OCI-LY1 (cell line): ENCODE measurements around the gene DCAF5.

Source experiments
- H2AFZ ChIP-seq: fragments of 200-600 bp; sonication (generic), shearing (Covaris generic); 2 replicates; pipeline ENCODE4 v1.6.0; 2014; ENCODE audit warnings: antibody characterized with exemption, mild to moderate bottlenecking, low read length
- H3F3A ChIP-seq: fragments of 200-600 bp; sonication (generic), shearing (Covaris generic); 2 replicates; pipeline ENCODE4 v1.6.0; 2014; ENCODE audit warnings: mild to moderate bottlenecking, antibody characterized with exemption, low read length, moderate library complexity; ENCODE audit not compliant: insufficient read depth
- H3K27ac ChIP-seq: fragments of 200-600 bp; sonication (generic); 2 replicates; pipeline ENCODE4 v1.5.1; 2014; ENCODE audit warnings: low read length, mixed run types, mild to moderate bottlenecking, low read depth; ENCODE audit not compliant: poor library complexity, severe bottlenecking
- H3K27me3 ChIP-seq: fragments of 200-600 bp; sonication (generic); 2 replicates; pipeline ENCODE4 v1.6.0; 2014; ENCODE audit warnings: antibody characterized with exemption, mild to moderate bottlenecking, low read length, moderate library complexity; ENCODE audit not compliant: insufficient read depth
- H3K36me3 ChIP-seq: fragments of 200-600 bp; sonication (generic); 2 replicates; pipeline ENCODE4 v1.6.1; 2014; ENCODE audit warnings: mild to moderate bottlenecking, antibody characterized with exemption, low read length, moderate library complexity, mixed read lengths; ENCODE audit not compliant: insufficient read depth
- H3K4me1 ChIP-seq: fragments of 200-600 bp; sonication (generic); 2 replicates; pipeline ENCODE4 v1.5.1; 2014; ENCODE audit warnings: mild to moderate bottlenecking, low read length, moderate library complexity; ENCODE audit not compliant: insufficient read depth, severe bottlenecking
- H3K4me2 ChIP-seq: fragments of 200-600 bp; sonication (generic), shearing (Covaris generic); 2 replicates; pipeline ENCODE4 v1.6.1; 2014; ENCODE audit warnings: low read length
- H3K4me3 ChIP-seq: fragments of 200-600 bp; sonication (generic); 2 replicates; pipeline ENCODE4 v1.5.1; 2014; ENCODE audit warnings: low read length, low read depth, mild to moderate bottlenecking, mixed read lengths; ENCODE audit not compliant: poor library complexity, severe bottlenecking
- H3K79me2 ChIP-seq: fragments of 200-600 bp; shearing (Covaris generic); 2 replicates; pipeline ENCODE4 v1.6.1; 2016; ENCODE audit warnings: mixed run types, low read length, mixed read lengths; ENCODE audit not compliant: insufficient read depth
- H3K9ac ChIP-seq: fragments of 200-600 bp; sonication (generic), shearing (Covaris generic); 2 replicates; pipeline ENCODE4 v1.6.1; 2014; ENCODE audit warnings: mild to moderate bottlenecking, low read length, mixed read lengths
- H3K9me2 ChIP-seq: fragments of 200-600 bp; sonication (generic), shearing (Covaris generic); 2 replicates; pipeline ENCODE4 v1.6.1; 2014; ENCODE audit warnings: low read depth, mild to moderate bottlenecking, low read length, mixed read lengths
- H3K9me3 ChIP-seq: fragments of 200-600 bp; shearing (Covaris generic); 2 replicates; pipeline ENCODE4 v1.6.1; 2014; ENCODE audit warnings: low read length, mixed read lengths
- H4K20me1 ChIP-seq: fragments of 200-600 bp; sonication (generic), shearing (Covaris generic); 2 replicates; pipeline ENCODE4 v1.6.0; 2016; ENCODE audit warnings: mild to moderate bottlenecking, low read length; ENCODE audit not compliant: insufficient read depth
- CTCF ChIP-seq: fragments of 200-600 bp; sonication (generic), shearing (Covaris generic); IDR thresholded peaks from 2 replicates; pipeline ENCODE4 v1.5.1; 2017; ENCODE audit warnings: mild to moderate bottlenecking, antibody characterized with exemption, low read length, moderate library complexity, mixed read lengths
- EZH2 ChIP-seq: fragments of 200-600 bp; sonication (generic), shearing (Covaris generic); IDR thresholded peaks from 2 replicates; pipeline ENCODE4 v1.8.0; 2017; ENCODE audit warnings: borderline replicate concordance, mixed run types, mild to moderate bottlenecking, antibody characterized with exemption, low read length, moderate library complexity, mixed read lengths

DCAF5 gene

GRCh38 chr14:69152902-69153151 lies at the start of gene DCAF5:
Gene DCAF5, minus strand, starts transcription at chr14:69153119. Its CDS starts 141 bp downstream, at chr14:69152978.
- H3K4me3 ChIP-seq: peak within 1 kb of the TSS; percentile 98
- peaks cover 15% of the 10 kb centered on the region; the same call in 1 of the 2 replicates for H3K36me3 ChIP-seq
- H3K4me2 ChIP-seq: peak within 1 kb of the TSS; percentile 97
- peak within 1 kb of the TSS; percentile 96 for H3K9ac ChIP-seq
- H3K9me3 ChIP-seq: no peaks in the 10 kb centered on the region
- H3K9me2 ChIP-seq: no peaks in the 10 kb centered on the region
- TF ChIP-seq EZH2 (no peak), CTCF (no peak)
- H2AFZ ChIP-seq: no peak within 1 kb of the TSS
- H3K27me3 ChIP-seq: no peaks in the 10 kb centered on the region; the same call in none of the 2 replicates
- H3K27ac ChIP-seq: peak within 1 kb of the TSS; percentile 81
- H3F3A ChIP-seq: no peaks in the 10 kb centered on the region
- peaks cover 25% of the 10 kb centered on the region for H3K79me2 ChIP-seq
- peaks cover 26% of the 10 kb centered on the region for H3K4me1 ChIP-seq
- H4K20me1 ChIP-seq: no peaks in the 10 kb centered on the region

- Histone ChIP-seq H3K79me2 (no peaks in the 10 kb centered on the region), H3K4me1 (no peaks in the 10 kb centered on the region), H3K27me3 (no peaks in the 10 kb centered on the region), H3F3A (no peaks in the 10 kb centered on the region), H3K9me3 (no peaks in the 10 kb centered on the region), H3K36me3 (no peaks in the 10 kb centered on the region), H3K4me3 (no peak overlapping the region), H3K27ac (no peak overlapping the region), H3K4me2 (no peak overlapping the region), H4K20me1 (no peaks in the 10 kb centered on the region), H3K9me2 (no peaks in the 10 kb centered on the region), H2AFZ (no peak overlapping the region), H3K9ac (no peak overlapping the region)
- TF ChIP-seq CTCF: no peak
- no peak for TF ChIP-seq EZH2
These were observed 46.9 kb upstream of the DCAF5 start for GRCh38 chr14:69199786-69200185.

- no peaks in the 10 kb centered on the region for H3K9me2 ChIP-seq
- H3K4me1 ChIP-seq: peaks cover 10% of the 10 kb centered on the region
- H2AFZ ChIP-seq: no peak overlapping the region
- H3K79me2 ChIP-seq: no peaks in the 10 kb centered on the region
- no peak overlapping the region for H3K4me2 ChIP-seq
- no peaks in the 10 kb centered on the region for H3K36me3 ChIP-seq
- no peaks in the 10 kb centered on the region for H3K9me3 ChIP-seq
- no peaks in the 10 kb centered on the region for H3F3A ChIP-seq
- H3K27me3 ChIP-seq: no peaks in the 10 kb centered on the region
- no peak overlapping the region for H3K9ac ChIP-seq
- TF ChIP-seq EZH2 (no peak), CTCF (no peak)
- no peak overlapping the region for H3K27ac ChIP-seq
- no peak overlapping the region for H3K4me3 ChIP-seq
- H4K20me1 ChIP-seq: no peaks in the 10 kb centered on the region
These were observed 40.8 kb upstream of the DCAF5 start for GRCh38 chr14:69193721-69194120.
